Nucleus accumbens (tissue), 56 donors: Measurements from ENCODE around the gene ZFYVE1.
"Not testable (repeated sequence)": the region's sequence is repeated elsewhere in the genome, so short reads cannot be mapped to it uniquely, and the experiment has no call there.

Experiments
- DNase-seq, 56 donors: peaks; one replicate each; lab custom pipeline; 2025; lab: John Stamatoyannopoulos, UW

ZFYVE1 gene, protein sequence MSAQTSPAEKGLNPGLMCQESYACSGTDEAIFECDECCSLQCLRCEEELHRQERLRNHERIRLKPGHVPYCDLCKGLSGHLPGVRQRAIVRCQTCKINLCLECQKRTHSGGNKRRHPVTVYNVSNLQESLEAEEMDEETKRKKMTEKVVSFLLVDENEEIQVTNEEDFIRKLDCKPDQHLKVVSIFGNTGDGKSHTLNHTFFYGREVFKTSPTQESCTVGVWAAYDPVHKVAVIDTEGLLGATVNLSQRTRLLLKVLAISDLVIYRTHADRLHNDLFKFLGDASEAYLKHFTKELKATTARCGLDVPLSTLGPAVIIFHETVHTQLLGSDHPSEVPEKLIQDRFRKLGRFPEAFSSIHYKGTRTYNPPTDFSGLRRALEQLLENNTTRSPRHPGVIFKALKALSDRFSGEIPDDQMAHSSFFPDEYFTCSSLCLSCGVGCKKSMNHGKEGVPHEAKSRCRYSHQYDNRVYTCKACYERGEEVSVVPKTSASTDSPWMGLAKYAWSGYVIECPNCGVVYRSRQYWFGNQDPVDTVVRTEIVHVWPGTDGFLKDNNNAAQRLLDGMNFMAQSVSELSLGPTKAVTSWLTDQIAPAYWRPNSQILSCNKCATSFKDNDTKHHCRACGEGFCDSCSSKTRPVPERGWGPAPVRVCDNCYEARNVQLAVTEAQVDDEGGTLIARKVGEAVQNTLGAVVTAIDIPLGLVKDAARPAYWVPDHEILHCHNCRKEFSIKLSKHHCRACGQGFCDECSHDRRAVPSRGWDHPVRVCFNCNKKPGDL

GRCh38 chr14:73026845-73027542 is at the start of gene ZFYVE1:
Gene ZFYVE1, minus strand, starts transcription at chr14:73027106. Its CDS starts 2,598 bp downstream, at chr14:73024508.
- DNase-seq, result peak; percentile 66 to 99 (median 98)

DNA sequence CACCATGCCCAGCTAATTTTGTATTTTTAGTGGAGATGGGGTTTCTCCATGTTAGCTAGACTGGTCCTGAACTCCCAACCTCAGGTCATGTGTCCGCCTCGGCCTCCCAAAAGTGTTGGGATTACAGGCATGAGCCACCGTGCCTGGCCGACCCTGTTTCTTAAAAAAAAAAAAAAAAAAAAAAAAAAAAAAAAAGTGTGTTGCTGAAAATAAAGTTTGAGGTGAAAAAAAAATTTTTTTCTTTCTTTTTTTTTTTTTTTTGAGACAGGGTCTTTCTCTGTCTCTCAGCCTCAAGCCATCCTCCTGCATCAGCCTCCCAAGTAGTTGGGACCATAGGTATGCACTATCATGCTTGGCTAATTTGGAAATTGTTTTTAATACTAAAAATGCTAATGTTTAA is 42.7 kb upstream of the ZFYVE1 start:
- no peak for DNase-seq

- DNase-seq, result peak in 18 of 56 donors; percentile 11 to 80 (median 48)
Measured at GRCh38 chr14:73058922-73059673, 32.2 kb upstream of the ZFYVE1 start.

GRCh38 chr14:73058224-73058921 is 31.5 kb upstream of the ZFYVE1 start, which contains the start of gene RBM25:
Gene RBM25, plus strand, starts transcription at chr14:73058534. Its CDS starts 13,108 bp downstream, at chr14:73071642.
- DNase-seq, result peak; percentile 70 to 98 (median 93)

DNA sequence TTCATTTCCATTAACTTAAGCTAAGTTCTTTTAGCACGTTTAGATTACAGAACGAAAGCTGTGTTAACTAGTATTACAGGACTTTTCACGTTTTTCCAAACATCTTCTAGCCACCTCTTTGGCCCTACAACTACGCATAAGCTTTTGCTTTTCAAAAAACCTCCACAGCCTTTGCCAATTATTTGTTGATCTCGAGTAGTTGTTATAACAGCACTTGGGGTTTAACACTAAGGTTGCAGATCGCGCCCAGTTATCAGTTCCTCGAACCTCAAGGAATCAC is 31.0 kb upstream of the ZFYVE1 start:
- no peak for DNase-seq

GRCh38 chr14:73055251-73055650 is 28.3 kb upstream of the ZFYVE1 start:
- DNase-seq, result no peak

DNA sequence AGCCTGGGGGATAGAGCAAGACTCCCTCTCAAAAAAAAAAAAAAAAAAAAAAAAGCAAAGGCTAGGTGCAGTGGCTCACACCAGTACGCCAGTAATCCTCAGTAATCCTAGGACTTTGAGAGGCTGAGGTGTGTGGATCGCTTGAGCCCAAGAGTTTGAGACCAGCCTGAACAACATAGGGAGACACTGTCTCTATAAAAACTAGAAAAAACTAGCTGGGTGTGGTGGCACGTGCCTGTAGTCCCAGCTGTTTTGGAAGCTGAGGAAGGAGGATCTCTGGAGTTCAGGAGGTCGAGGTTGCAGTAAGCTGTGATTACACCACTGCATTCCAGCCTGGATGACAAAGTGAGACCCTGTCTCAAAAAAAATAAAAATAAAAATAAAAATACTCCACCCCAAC is 22.5 kb upstream of the ZFYVE1 start:
- DNase-seq, result no peak

GRCh38 chr14:73047808-73048207 is 20.9 kb upstream of the ZFYVE1 start:
- DNase-seq, result no peak

DNA sequence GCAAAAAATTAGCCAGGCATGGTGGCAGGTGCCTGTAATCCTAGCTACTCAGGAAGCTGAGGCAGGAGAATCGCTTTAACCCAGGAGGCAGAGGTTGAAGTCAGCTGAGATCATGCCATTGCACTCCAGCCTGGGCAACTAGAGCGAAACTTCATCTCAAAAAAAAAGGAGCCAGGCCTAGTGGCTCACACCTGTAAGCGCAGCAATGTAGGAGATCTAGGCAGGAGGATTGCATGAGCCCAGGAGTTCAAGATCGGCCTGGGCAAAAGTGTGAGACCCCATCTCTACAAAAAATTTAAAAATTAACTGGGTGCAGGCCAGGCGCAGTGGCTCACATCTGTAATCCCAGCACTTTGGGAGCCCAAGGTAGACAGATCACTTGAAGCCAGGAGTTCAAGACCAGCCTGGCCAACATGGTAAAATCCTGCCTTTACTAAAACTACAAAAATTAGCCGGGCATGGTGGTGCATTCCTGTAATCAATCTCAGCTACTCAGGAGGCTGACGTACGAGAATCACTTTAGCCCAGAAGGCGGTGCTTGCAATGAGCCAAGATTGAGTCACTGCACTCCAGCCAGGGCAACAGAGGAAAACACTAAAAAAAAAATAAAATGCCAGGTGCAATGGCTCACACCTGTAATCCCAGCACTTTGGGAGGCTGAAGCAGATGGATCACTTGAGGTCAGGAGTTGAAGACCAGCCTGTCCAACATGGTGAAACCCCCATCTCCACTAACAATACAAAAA is 10.0 kb upstream of the ZFYVE1 start:
- DNase-seq, result not testable (repeated sequence)

DNA sequence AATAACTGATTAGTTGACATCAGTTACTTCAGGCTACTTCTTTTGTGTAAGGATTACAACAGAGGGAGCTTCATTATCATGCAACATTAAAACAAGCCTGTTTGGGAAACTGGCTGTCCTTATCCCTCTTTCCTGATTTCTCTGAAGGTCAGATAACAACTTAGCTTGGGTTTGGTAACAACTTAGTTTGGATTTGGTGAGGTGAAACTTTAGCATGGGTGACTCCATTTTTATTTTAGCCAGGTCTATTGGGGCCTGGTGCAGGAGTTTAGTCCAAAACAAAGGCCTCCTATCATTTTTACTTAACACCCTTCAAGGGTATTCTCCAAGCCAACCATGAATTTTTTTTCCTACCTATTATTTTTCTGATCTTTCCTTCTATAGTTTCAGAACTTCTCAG is 1.1 kb upstream of the ZFYVE1 start:
- no peak for DNase-seq

GRCh38 chr14:73027546-73027945 is 640 bp upstream of the ZFYVE1 start:
- DNase-seq, result no peak

DNA sequence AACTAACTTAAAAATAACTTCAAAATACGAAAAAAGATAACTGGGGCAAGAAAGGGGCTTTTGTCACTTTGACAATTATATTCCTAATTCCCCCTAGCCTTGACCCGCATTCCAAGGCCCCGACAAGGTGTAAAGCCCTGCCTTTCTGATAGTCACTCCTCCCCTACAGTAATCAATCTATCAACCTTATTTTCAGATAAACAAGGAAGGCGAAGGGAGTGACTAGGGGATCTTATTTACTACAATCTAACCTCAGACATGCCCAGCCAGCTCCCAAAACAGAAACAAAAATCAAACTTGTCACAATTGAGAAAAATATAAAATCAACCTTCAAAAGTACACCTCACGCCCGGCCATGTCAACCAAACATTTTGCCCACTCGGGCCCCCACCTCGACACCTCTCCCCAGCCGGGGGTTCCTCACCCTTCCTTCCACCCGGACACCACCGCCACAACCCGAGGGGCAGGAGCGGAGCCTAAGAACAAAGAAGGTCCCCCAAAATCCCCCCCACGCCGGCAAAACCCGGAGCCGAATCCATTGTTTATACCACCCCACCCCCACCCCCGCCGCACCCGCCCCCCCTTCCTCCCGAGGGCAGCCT is 562 bp downstream of the ZFYVE1 start:
- DNase-seq, result peak in 4 of 56 donors; percentile 23 to 63 (median 38)

DNA sequence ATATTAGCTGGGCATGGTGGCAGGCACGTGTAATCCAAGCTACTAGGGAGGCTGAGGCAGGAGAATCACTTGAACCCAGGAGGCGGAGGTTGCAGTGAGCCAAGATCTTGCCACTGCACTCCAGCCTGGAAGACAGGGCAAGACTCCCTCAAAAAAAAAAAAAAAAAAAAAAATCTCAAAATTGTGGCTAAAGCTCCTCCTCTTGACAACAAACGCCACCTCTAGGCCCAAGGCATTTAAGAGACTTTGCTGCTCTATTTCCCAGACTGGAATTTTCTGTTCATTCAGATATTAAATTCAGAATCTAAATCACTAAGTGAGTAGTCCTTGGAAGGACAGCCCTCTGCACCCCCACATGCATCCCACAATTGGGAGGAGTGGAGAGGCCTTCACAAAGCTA is 1.4 kb downstream of the ZFYVE1 start:
- DNase-seq, result no peak

- DNase-seq, result no peak
Measured at GRCh38 chr14:73022051-73022450, 4.9 kb downstream of the ZFYVE1 start.

DNA sequence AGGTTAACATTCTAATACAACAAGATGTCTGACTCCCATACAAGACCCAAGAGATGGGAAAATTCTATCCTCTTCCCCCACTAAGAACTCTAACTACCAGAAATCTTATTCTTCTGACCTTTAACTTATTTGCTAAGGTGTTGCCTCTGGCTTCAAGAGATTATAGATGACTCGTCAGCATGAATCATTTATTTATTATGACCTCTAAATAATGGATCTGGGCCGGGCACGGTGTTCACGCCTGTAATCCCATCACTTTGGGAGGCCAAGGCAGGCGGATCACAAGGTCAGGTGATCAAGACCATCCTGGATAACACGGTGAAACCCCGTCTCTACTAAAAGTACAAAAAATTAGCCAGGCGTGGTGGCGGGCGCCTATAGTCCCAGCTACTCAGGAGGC is 10.9 kb downstream of the ZFYVE1 start:
- DNase-seq, result not testable (repeated sequence)

GRCh38 chr14:73015552-73015951 is 11.4 kb downstream of the ZFYVE1 start:
- DNase-seq, result not testable (repeated sequence)

GRCh38 chr14:73014105-73014504 is 12.8 kb downstream of the ZFYVE1 start:
- no peak for DNase-seq

GRCh38 chr14:73011189-73011588 is 15.7 kb downstream of the ZFYVE1 start:
- not testable (repeated sequence) for DNase-seq

DNA sequence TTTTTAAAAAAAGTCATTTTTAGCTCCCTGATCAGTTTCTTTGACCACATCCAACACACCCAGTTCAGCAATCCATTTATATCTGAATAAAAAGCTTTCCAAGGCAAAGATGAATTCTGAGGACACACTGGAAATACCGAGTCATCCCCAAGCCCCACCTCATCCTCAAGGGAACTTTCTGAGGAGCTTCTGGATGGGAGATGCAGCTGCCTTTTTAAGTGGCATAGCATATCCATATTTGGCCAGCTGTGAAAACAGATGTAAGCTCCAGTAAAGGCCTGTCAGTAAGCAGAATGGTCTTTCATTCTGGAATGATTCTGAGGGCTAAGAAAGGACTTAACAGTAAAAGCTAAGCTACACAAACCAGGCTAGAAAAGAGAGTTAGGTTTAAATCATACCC is 18.4 kb downstream of the ZFYVE1 start:
- DNase-seq, result no peak
